Measurements from ENCODE around the gene NHLH1.

The NHLH1 gene

DNA sequence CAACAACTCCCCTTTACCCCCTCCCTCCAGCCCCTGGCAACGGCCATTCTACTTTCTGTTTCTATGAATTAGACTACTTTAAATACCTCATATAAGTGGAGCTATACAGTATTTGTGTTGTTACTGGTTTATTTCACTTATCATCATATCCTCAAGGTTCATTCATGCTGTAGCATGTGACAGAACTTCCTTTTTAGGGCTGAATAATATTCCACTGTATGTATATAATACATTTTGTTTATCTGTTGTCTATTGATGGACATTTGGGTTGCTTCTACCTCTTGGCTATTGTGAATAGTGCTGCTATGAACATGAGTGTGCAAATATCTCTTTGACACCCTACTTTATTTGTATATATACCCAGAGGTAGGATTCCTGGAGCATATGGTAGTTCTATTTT lies 2.2 kb downstream of the NHLH1 start:
- Histone ChIP-seq H3K4me3 (ENCODE audit: severe bottlenecking) (no peak overlapping the region), H3K36me3 (ENCODE audit: low read depth) (no peaks in the 10 kb centered on the region), H3K4me1 (ENCODE audit: insufficient read depth, poor library complexity, severe bottlenecking) (no peaks in the 10 kb centered on the region), H3K27ac (ENCODE audit: poor library complexity, severe bottlenecking) (no peak overlapping the region), H3K27me3 (ENCODE audit: insufficient read depth, poor library complexity, severe bottlenecking) (no peaks in the 10 kb centered on the region), H3K9me3 (ENCODE audit: severe bottlenecking) (no peaks in the 10 kb centered on the region)
- ATAC-seq (ENCODE audit: low read depth) (no peak), DNase-seq (ENCODE audit: low spot score) (no peak)
- TF ChIP-seq, protein P1, sequence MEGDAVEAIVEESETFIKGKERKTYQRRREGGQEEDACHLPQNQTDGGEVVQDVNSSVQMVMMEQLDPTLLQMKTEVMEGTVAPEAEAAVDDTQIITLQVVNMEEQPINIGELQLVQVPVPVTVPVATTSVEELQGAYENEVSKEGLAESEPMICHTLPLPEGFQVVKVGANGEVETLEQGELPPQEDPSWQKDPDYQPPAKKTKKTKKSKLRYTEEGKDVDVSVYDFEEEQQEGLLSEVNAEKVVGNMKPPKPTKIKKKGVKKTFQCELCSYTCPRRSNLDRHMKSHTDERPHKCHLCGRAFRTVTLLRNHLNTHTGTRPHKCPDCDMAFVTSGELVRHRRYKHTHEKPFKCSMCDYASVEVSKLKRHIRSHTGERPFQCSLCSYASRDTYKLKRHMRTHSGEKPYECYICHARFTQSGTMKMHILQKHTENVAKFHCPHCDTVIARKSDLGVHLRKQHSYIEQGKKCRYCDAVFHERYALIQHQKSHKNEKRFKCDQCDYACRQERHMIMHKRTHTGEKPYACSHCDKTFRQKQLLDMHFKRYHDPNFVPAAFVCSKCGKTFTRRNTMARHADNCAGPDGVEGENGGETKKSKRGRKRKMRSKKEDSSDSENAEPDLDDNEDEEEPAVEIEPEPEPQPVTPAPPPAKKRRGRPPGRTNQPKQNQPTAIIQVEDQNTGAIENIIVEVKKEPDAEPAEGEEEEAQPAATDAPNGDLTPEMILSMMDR (IDR thresholded peaks at IDR 0.05; ENCODE audit: poor library complexity, severe bottlenecking) = no peak

DNA sequence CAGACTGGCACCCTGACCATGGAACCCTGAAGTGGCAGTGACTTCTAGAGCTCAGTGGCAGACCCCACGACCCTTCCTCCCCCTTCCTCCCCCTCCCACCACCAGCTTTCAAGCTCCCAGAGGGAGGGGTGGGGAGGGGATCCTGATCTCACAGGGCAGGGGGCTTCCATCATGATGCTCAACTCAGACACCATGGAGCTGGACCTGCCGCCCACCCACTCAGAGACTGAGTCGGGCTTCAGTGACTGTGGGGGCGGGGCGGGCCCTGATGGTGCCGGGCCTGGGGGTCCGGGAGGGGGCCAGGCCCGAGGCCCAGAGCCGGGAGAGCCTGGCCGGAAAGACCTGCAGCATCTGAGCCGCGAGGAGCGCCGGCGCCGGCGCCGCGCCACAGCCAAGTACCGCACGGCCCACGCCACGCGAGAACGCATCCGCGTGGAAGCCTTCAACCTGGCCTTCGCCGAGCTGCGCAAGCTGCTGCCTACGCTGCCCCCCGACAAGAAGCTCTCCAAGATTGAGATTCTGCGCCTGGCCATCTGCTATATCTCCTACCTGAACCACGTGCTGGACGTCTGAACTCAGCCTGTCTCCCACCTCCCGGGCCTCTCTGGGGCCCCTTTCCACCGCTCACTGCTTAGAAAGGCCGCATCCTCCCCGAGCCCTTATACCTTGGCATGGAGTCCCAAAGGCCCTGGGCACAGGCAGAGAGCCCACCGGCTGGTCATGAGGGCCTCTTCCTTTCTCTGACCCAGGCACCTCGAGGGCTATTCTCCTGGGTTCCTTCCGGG lies 3.9 kb downstream of the NHLH1 start:
- ATAC-seq (ENCODE audit: low read depth) = no peak
- Histone ChIP-seq H3K36me3 (ENCODE audit: low read depth) (no peaks in the 10 kb centered on the region), H3K27me3 (ENCODE audit: insufficient read depth, poor library complexity, severe bottlenecking) (no peaks in the 10 kb centered on the region), H3K4me1 (ENCODE audit: insufficient read depth, poor library complexity, severe bottlenecking) (no peaks in the 10 kb centered on the region), H3K4me3 (ENCODE audit: severe bottlenecking) (no peak overlapping the region), H3K9me3 (ENCODE audit: severe bottlenecking) (no peaks in the 10 kb centered on the region), H3K27ac (ENCODE audit: poor library complexity, severe bottlenecking) (no peak overlapping the region)
- no peak for DNase-seq (ENCODE audit: low spot score)
- TF ChIP-seq, protein P1 (IDR thresholded peaks at IDR 0.05; ENCODE audit: poor library complexity, severe bottlenecking) = no peak

- Histone ChIP-seq H3K27me3 (ENCODE audit: insufficient read depth, poor library complexity, severe bottlenecking) (no peaks in the 10 kb centered on the region), H3K27ac (ENCODE audit: poor library complexity, severe bottlenecking) (no peak overlapping the region), H3K36me3 (ENCODE audit: low read depth) (no peaks in the 10 kb centered on the region), H3K4me3 (ENCODE audit: severe bottlenecking) (no peak overlapping the region), H3K4me1 (ENCODE audit: insufficient read depth, poor library complexity, severe bottlenecking) (peaks cover 2% of the 10 kb centered on the region), H3K9me3 (ENCODE audit: severe bottlenecking) (no peaks in the 10 kb centered on the region)
- TF ChIP-seq, protein P1 (IDR thresholded peaks at IDR 0.05; ENCODE audit: poor library complexity, severe bottlenecking) = no peak
- DNase-seq (ENCODE audit: low spot score) (no peak), ATAC-seq (ENCODE audit: low read depth) (no peak)
Observed at GRCh38 chr1:160371346-160371631, 4.4 kb downstream of the NHLH1 start.

- H3K27me3 ChIP-seq (ENCODE audit: insufficient read depth, poor library complexity, severe bottlenecking) = no peaks in the 10 kb centered on the region
- ATAC-seq (ENCODE audit: low read depth) = no peak
- DNase-seq (ENCODE audit: low spot score) = no peak
- H3K4me1 ChIP-seq (ENCODE audit: insufficient read depth, poor library complexity, severe bottlenecking) = peaks cover 2% of the 10 kb centered on the region
- H3K4me3 ChIP-seq (ENCODE audit: severe bottlenecking) = no peak overlapping the region
- H3K9me3 ChIP-seq (ENCODE audit: severe bottlenecking) = no peaks in the 10 kb centered on the region
- TF ChIP-seq, protein P1 (IDR thresholded peaks at IDR 0.05; ENCODE audit: poor library complexity, severe bottlenecking) = no peak
- no peaks in the 10 kb centered on the region for H3K36me3 ChIP-seq (ENCODE audit: low read depth)
- H3K27ac ChIP-seq (ENCODE audit: poor library complexity, severe bottlenecking) = no peak overlapping the region
Observed at GRCh38 chr1:160371756-160372155, 4.9 kb downstream of the NHLH1 start.

DNA sequence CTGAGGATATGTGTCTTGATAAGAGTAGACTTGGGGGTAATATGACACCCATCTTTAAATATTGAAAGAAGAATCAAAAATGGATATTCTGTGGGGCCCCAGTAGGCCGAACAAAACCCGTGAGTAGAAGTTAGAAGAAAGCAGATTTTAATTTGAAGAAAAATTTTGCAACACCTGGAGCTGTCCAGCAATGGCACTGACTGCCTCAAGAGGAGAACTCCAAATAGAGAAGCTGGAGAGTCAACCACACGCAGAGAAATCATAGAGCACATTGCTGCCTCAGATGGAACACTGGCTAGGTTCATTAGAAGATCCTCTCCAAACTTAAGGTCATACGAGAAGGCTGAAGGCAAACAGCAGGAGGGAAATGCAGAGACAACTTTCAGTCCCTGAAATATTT lies 6.8 kb downstream of the NHLH1 start:
- no peak for DNase-seq (ENCODE audit: low spot score)
- Histone ChIP-seq H3K27ac (ENCODE audit: poor library complexity, severe bottlenecking) (no peak overlapping the region), H3K36me3 (ENCODE audit: low read depth) (no peaks in the 10 kb centered on the region), H3K9me3 (ENCODE audit: severe bottlenecking) (no peaks in the 10 kb centered on the region), H3K4me3 (ENCODE audit: severe bottlenecking) (no peak overlapping the region), H3K4me1 (ENCODE audit: insufficient read depth, poor library complexity, severe bottlenecking) (peaks cover 9% of the 10 kb centered on the region), H3K27me3 (ENCODE audit: insufficient read depth, poor library complexity, severe bottlenecking) (no peaks in the 10 kb centered on the region)
- no peak for ATAC-seq (ENCODE audit: low read depth)
- TF ChIP-seq, protein P1 (IDR thresholded peaks at IDR 0.05; ENCODE audit: poor library complexity, severe bottlenecking) = no peak
